Muscle of arm (tissue), 12 donors: ENCODE measurements around the gene CCDC167. TPM values are rescaled to one million over a fixed set of nuclear protein-coding genes. Genes with fewer than 3 reads are reported as not detected.

ENCODE experiments used
- DNase-seq: peaks from one replicate; pipeline ENCODE4 v3.0.0-alpha.2; 2013
- polyA plus RNA-seq, 12 donors: library from polyadenylated mRNA; unstranded; fragments of 120-200 nt; gene quantifications; one replicate each; pipeline ENCODE4 v1.2.1, GENCODE V29; 2013; ENCODE audit not compliant: insufficient read length in 12 of 12

The CCDC167 gene
- polyA plus RNA-seq, 12 donors: 17.9 to 24.6 (median 21.6) TPM; not detected in 2

DNA sequence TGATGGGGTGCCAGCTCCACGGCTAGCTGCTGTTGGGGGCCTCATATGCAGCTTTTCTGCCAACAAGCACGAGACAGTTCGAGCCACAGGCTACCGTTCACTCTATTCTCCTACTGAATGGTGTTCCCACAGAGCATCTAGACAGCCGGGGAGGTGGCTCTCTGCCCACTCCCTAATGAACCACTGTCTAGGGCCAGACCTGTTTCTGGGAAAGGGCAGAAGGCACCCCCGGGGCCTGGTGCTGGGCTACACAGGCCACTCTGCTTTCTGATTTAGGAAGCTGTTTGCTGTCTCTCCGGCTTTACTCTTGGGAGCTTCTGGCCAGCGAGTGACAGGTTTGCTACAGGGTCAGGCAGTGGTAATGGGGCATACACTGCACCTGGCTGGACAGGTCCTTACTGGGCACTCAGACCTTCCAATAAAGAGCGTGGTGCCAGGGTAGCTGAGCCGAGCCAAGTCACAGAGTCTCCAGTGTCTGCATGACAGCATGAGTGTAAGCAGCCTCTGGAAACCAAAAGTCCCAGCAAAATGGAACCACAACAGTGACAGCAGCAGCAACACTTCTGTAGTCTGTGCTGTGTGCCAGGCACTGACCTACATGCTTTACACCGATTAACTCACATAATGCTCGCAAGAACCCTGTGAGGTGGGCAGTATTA, 8.4 kb downstream of the CCDC167 start:
- no peak for DNase-seq

DNA sequence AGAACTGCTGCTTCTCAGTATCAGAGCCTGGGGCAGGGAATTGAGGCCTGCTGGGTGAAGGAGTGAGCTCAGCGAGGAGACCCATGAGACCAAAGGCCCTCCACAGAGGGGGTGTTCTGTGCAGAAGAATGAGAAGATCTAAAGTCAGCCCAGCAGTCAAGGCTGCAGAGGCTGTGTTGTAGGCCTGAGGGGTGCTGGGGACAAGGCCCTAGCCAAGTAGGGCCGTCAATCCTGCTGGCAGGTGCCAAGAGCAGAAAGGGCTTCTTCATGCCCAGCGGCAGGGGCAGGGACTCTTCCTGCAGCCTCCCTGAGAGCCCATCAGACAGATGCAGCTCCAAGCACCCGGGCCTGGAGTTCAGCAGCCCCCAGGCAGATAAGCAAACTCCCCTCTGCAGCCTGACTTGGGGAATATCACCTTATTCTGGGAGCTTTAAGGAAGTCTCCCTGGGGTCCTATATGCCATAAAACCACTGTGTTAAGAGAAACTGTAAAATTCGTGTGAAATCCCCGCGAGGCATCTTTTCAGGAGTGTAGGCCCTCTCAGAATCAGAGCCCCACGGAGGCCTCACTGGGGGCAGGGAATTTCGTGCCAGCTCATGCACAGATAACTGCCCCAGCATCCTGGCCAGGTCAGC, 9.0 kb downstream of the CCDC167 start:
- DNase-seq: no peak

DNA sequence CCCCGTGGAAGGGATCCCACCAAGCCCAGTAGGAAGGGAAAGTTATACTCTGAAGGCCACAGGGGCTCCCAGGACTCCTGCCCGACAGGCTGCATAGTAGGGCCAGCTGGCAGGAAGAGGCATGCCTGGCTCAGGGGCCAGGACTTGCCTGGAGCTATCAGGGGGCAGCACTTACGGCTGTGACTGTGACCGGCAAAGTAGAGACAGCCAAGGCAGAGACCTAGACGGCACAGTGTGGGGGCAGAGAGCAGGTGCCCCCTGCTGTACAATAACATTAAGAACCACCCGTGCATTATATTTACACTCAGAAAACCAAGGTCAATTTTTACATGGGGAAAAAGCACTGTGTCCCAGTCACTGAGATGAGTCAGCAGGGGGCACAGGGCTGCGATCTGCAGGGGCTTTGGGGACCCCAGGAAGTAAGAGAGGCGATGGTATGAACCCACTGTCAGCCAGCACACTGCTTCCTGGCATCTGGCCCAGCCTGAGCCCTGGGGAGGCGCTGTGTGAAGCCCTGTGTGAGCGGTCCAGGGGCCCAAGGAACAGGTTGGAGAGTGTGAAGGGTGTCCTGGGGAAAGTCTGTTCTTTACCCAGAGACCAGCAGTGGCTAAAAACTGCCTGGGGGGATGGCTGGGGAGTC, 9.9 kb downstream of the CCDC167 start:
- no peak for DNase-seq

DNA sequence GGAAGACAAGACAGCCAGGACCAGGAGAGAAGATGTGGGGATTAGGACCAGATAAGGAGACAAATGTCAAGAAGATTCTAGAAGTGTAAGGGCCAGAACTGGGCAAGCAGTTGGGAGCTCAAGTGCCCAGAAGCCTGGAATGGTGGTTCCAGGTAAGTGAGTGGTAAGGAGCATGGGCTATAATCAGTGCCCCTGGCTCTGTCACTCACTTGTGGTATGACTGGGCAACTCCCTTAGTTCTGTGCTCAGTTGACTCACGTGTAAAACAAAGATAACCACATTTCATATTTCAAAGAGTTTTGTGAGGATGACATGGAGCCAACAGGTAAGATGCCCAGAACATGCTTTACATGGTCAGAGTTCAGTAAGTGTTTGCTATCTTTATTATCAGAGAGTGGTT, 11.2 kb downstream of the CCDC167 start:
- no peak for DNase-seq

DNA sequence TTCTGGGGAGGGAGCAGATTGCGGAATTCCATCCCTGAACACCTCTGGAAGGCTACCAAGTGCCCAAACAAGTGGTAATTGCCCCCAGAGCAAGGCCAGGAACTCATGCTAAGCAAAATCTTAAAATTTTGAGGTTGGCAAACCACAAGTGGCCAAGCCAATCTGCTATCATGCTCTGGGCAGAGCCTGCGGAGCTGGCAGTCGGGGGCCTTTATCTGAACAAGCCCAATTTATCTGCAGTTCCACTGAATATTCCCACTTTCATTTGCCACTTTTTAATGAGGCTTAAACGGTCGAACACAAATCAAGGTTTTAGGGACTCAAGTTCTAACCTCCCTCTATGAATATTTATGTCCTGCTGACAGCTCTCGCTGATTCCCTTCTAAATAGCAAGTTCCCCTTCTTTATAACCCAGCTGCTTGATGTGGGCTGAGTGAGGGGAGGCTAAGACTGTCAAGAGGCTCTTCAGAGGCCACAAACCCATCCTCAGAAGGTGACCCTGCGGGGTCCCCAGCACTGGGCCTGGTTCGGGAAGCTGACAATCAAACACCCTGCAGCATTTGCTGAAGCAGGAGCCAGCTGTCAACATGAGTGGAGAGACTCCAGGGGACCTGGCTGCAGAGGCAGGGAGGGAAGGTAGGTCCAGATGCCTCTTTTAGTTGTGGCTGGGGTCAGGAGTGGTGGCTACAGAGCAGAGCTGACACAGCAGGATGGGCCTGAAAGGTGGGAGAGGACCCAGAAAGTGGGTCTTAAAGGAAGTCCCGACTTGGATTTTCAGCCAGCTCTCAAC, 11.9 kb downstream of the CCDC167 start:
- DNase-seq: no peak

DNA sequence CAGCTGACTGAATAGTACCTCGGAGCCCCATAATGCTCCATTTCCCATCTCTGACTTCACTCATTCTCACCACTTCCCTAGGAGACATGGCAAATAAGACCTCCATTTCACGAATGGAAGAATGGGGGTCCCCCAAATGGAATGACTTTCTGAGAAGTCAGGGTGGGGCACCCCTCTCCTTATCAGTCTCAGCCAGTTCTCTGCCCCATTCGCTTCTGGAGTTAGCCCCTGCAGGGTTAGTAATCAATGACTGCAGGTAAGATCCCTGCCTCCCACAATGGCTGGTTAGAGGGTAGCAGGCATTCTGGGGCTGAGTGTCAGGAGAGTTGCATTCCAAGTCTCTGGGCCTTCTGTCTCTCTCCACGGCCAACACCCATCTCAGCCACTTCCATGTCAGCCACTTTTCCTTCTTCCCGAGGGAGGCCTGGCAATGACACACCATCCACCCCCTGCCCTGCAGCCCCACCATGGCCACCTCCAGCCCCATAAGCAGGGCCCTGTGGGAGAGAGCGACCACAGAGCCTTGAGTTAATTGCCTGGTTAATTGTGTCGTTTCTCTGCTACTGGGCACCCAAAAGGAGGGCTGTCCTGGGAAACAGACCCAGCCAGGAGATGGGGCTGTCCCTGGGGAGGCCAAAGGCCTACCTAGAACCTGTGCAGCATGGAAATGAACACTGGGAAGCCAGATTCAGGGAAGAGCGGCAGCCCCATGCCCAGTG, 13.4 kb downstream of the CCDC167 start:
- no peak for DNase-seq

DNA sequence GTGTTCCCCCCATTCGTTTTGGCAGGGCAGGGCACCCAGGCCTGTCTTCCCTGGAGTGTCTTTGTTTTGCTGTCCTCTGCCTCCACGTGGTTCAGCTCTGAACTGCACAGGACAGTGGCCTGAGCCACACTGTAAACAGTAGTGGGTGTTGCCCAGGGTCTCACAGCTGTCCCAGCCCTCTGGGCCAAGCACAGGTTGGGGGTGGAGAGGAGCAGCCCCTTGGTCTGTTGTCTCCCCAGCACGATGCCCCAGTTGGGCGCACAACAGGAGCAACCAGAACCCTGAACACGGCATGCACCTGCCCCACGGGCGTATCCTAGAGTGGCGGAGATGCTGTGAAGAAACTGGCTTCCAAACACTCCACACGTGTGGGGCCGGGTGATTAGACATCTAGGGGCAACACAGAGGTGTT, 14.4 kb downstream of the CCDC167 start:
- DNase-seq: no peak

DNA sequence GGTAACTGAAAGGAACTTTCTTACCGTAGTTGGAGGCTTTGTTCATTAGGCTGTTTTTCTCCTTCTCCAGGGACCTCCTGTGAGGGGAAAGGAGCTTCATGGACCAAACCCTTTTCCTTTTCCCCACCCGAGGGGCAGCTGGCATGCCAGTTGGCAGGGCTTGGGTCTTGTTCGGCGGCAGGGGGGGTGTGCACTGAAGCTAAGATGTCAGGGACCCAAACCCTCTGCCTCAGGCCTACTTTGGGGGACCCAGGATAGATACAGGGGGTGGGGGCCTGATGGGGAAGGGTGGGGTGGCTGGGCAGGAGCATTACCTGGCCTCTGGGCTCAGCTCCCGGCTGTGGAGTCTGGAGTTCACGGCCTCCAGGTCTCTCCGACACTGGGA, 14.9 kb downstream of the CCDC167 start:
- no peak for DNase-seq

DNA sequence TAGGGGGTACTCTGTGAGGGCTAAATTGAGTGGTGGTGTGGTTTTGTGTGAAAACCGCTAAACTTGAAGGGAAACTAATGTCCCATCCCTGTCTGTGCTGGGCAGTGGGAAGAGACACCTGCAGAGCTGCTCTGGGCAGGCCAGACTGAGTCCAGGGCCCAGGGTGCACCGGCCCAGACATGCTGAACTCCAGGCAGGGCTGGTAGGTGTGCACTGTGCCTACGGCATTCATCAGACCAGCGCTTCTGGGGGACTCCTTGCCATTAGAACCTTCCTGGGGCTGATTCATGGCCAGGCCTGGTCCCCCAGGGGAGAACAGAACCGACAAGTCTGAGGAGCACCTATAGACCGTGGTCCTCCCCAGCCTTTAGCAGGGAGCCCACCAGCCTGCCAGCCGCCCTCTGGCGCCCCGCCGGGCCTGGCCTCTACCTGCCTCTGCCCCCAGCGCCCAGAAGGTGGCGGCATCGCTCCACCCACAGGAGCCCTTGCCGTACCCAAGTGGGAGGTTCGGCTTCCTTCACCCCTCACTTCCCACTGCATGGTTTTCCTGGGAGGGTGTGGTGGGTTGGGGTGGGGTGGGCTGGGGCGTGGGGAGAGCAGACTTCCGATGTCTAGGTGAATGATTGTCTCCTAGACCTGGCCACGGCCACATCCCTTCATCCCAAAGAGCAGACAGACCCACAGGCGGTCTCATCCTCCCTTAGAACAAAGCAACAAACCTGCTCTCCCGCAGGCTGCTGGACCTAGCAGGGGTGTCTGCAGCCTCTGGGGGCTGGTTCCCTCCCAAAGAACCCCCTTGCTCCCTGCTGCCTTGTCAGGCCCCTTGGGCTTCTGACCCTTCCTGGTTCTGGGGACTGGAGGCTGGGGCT, 15.5 kb downstream of the CCDC167 start:
- DNase-seq: peak; percentile 31

DNA sequence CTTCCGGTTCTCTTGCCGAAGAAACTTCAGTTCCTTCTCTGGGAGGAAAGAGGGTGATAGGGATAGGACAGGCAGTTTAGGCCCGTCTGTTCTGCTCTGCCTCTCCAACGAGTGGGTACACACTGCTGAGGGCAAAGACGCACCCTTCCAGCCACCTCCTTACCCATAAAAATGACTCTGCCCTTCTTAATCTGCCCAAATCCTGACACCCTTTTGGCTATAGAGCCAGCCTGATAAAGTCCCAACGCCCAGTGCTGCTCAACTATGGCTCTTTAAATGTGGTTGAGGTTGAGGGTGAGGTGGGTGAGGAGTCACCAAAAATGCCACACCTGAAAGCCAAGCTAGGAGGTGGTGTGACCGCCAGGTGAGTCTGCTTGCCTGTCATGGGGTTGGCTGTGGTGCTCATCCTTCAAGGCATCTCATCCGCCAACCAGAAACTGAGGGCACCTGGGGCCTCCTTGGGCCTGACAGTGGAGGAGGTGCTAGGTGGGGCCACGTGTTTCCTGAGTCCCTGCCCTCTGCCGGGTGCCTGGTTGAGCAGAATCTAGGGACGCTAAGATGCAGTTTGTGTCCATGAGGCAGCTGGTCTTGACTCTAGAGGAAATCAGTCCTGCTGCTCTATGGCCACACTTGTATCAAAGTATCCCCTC, 16.3 kb downstream of the CCDC167 start:
- no peak for DNase-seq

DNA sequence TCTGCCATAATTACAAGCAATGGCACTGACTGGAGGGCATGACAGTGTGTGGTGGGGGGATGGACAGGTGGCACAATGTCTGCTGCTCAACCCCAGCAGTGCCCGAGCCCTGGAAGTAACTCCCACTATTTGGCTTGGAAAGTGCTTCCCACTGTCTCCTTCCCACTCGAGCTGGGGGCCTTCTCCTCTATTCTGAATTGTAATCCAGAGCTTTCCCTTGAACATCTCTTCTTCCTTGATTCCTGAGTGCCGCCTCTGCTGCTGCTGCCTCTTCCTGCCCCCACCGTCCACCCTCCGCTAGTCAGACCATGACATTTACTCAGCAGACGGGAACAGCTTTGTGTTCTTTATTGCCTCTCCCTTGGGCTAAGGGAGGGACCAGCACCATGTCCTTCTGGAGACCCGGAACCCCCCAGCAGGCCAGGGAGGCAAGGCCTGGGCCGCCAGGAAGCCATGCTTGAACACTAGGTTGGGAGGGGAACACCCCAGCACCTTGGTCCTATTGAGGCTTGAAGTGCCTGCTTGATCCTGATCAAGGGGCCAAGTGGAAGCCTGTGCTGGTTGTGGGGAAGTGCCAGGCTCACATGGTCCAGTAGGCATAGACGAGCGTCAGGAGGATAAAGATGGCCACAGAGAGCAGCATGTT, 17.0 kb downstream of the CCDC167 start:
- DNase-seq: no peak

DNA sequence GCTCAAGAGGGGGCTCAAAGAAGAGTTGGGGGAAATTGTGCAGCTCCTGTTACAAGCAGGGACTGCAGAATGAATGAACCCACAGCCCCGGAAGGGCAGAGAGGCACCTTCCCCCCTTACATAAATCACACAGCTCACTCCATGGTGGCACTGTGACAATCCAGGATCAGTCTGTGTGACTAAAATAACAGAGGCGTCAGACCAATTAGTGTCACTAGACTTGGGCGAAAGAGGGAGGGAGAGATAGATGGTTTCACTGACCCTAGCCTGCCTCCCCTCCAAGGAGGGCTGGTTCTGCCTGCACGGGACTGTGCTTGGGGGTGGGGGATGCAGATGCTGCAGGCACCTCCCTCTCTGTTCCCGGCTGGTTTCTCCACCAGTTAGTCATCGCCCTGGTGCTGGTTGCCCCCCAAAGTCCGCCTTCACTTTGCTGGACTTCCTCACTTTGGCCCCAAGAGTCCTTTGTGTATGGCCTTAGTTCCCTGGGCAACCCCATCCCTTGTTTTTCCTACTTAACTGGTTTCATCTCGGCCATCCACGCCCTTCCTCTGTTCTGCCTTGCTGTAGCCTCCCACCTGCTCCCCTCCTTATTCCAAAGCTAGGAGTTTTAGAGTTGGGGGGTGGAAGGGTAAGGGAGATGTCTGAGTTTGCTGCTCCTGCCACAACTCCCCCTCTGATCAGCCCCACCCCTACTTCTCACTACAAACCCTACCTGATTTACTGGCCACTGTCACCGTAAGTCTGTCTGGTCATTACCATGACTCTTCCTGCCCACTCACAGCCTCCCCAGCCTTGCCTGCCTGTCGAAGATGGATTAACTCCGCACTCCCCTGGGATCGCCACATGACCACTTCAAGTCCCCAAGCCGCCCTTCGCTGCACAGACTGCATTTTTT, 17.7 kb downstream of the CCDC167 start:
- no peak for DNase-seq

DNA sequence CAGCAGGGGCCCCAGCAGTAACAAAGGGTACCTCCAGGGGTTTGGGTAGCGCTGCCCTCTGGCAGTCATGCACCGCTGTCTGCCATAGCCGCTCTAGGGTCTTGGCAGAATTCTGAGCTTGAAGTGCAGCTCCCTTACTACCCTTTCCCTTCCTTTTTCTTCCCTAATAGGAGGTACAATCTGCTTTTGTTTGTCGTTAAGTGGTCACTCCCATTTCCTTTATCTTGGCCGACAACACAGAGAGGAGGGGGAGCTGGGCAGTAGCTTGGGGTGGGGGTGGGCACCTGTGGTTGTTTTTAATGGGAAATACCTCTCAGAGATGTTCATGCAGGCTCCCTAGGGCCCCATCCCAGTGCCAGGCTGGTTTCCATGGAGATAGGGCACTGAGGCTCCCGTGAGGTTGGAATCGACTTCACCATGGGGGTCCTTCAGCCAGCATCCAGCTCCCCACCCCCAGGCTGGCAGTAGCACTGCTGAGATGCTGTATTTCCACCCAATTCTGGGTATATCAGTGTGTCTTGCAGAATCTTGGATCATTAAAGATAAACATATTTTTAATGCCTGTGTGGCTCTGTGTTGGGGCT, 18.6 kb downstream of the CCDC167 start:
- DNase-seq: no peak

DNA sequence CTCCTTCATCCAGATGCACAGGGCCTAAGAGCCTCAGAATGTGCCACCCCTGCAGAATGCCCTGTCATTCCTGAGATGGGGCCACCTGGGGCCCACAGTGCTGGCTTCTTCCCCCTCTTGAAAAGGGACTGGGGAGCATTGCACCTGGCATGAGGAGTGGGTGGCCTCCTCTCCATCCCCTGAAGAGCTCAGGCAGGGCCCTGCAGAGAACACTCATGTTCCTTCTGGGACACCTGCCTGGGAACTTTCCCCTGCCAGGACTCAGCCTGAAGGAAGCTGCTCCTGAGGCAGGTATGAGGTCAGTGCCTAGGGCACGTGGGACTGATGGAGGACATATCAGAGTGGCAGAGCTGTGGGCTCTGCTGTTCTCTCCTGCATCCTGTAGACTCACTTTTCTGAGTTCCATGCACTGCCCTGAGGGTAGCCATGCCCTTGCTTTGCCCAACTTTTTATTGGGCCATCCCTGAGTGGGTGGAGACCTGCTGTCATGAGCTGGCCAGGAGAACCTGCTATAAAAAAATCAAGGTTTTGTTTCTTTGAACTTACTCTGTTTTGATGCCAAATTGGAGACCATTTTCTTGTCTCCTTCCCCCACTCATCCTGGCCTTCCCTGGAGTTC, 19.5 kb downstream of the CCDC167 start:
- DNase-seq: no peak

DNA sequence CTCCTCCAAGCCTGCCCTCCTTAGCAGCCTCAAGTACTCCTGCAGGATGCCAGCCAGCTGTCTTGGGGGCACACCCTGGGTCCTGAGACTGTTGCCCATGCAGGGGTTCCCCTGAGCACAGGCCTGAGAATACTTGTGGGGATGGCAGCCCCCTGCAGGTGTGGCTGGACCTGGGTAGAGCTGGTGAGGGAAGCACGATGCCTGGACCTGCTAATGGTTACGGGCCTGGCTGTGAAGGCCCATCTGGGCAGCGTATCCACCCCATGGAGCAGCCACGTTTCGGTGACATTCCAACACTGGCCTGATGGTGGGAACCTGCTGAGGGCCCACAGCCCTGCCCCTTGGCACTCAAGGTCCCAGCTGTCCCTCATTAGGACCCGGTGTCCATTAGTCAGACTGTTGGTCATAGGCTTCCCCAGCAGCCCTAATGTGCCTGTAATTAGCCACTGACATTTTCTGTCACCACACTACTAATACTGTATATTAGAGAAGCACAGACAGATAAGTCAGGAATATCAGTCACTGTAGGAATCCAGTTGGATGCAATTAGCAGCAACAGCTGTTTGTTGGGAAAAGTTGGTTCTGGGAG, 20.3 kb downstream of the CCDC167 start:
- no peak for DNase-seq

DNA sequence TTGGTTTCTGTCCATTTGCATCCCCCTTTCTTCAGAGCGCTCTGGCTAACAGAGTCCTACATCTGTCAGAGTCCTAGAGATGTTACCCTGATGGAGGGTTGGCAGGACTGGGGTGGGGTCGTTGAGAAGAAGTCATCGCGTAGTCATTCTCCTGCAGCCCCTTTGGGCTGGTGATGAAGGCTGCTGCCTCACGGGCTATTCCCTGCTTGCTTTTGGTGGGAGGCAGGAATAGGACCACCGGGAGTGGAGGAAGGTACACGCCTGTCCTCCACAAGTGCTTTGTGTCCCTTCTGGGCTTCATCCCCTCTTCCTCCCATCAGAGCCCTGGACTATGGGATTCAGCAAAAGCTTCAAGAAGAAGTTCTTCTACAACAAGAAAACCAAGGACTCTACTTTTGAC, 20.9 kb downstream of the CCDC167 start:
- no peak for DNase-seq

DNA sequence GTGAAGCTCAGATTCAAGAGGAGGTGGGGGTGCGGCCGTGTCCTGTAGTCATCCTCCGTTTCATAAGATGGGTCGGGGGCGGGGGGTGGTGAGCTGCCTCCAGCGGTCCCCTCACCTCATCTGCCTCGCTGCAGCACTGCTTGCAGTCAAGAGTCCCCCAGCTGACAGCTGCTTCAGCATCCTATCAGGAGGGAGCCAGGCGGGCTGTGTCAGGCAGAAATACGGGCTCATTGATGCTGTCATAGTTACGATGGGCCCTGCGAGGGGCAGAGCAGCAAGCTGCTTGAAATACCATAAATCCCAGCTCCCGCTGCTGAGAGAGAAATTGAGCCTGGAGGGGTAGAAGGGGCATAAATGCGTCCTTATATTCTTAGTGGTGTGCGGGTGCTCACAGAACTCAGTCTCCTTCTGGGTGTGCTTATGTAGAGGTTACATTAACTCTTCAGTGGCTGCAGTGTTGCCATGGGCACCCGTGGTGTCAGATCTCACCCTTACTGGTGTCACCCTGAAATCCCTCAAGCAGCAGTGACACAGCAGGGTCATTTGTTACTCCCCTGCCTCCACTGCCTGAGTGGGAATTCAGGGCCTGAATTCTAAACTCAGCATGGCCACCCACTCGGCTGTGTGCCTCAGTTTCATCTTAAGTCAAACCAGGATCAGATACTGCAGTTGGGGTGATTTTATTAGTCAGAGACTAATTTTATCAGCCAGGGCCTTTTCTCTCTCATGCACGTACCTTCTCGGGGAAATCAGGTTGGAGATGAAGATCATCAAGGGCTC, 21.8 kb downstream of the CCDC167 start:
- no peak for DNase-seq
